ENCODE measurements around the gene SIK1. TPM values are rescaled to one million over a fixed set of nuclear protein-coding genes. Genes with fewer than 3 reads are reported as not detected.
"Not testable (repeated sequence)": the region's sequence is repeated elsewhere in the genome, so short reads cannot be mapped to it uniquely, and the experiment has no call there.

Gene SIK1
- 57.5 and 74.0 TPM in 2 replicates for polyA plus RNA-seq (2011; rRNA removed)
- polyA plus RNA-seq (2012; cell fraction: cytosol; rRNA removed): 10.4 and 12.1 TPM in 2 replicates
- polyA plus RNA-seq (2012; cell fraction: nucleus; rRNA removed): 25.5 and 33.0 TPM in 2 replicates
- 12.2 to 17.7 TPM (median 14.0 TPM) in 3 replicates for polyA plus RNA-seq (2017; fragmentation: RNase III; extraction: RNeasy Plus Mini Kit Qiagen cat#74134 plus additional on column Dnase treatment)
- 63.4 and 75.0 TPM in 2 replicates for polyA minus RNA-seq (2011; rRNA and poly(A)+ RNA removed)

GRCh38 chr21:43426404-43427241 is at the start of gene SIK1:
SIK1 (minus strand) TSS chr21:43427131; CDS start chr21:43426178, 953 bp downstream.
- no CpG with 5 or more reads among the region's 120 CpGs for WGBS (ENCODE audit: missing lambda C conversion rate)

GRCh38 chr21:43471597-43472242 is 44.8 kb upstream of the SIK1 start:
- FAIRE-seq; DNase-seq (ENCODE audit: low read depth in 1 of 2, low spot score in 1 of 2); H3K27ac ChIP-seq; POLR2A ChIA-PET; ATAC-seq; H3K4me3 ChIP-seq; H3K4me1 ChIP-seq; CTCF ChIA-PET; H3K4me2 ChIP-seq; H3K9me3 ChIP-seq: not testable (repeated sequence)
- no CpG with 5 or more reads among the region's 16 CpGs for WGBS (ENCODE audit: missing lambda C conversion rate)

More at GRCh38 chr21:43426404-43427241, at the start of gene SIK1:
- H3K4me3 ChIP-seq; H3K27ac ChIP-seq; H3K4me1 ChIP-seq; H3K9me3 ChIP-seq; CTCF ChIA-PET; POLR2A ChIA-PET; H3K4me2 ChIP-seq; FAIRE-seq; DNase-seq (ENCODE audit: low read depth in 1 of 2, low spot score in 1 of 2): not testable (repeated sequence)
- peak; percentile 59 to 74 for ATAC-seq

GRCh38 chr21:43469719-43470458 is 43.0 kb upstream of the SIK1 start:
- H3K4me2 ChIP-seq; POLR2A ChIA-PET; H3K4me3 ChIP-seq; H3K4me1 ChIP-seq; FAIRE-seq; ATAC-seq; CTCF ChIA-PET; H3K27ac ChIP-seq; DNase-seq (ENCODE audit: low read depth in 1 of 2, low spot score in 1 of 2); H3K9me3 ChIP-seq: not testable (repeated sequence)
- no CpG with 5 or more reads among the region's 31 CpGs for WGBS (ENCODE audit: missing lambda C conversion rate)

- 64% methylated on average over 1 of the region's 1 CpG for WGBS (ENCODE audit: missing lambda C conversion rate)
- peak; percentile 43 for FAIRE-seq
- ChIA-PET CTCF (no interaction called here), POLR2A (no interaction called here)
- Histone ChIP-seq H3K4me1 (peaks cover 2% of the 10 kb centered on the region; the same call in 1 of the 3 replicates), H3K4me2 (no peak overlapping the region), H3K9me3 (no peaks in the 10 kb centered on the region), H3K27ac (peak overlapping the region; percentile 55 to 77; a peak in 4 of 6 replicates), H3K4me3 (no peak overlapping the region)
- DNase-seq (ENCODE audit: low read depth in 1 of 2, low spot score in 1 of 2): no peak
- TF ChIP-seq CBX2 (IDR thresholded peaks at IDR 0.05; ENCODE audit: borderline replicate concordance, low read depth) (no peak), ESRRA (IDR thresholded peaks at IDR 0.05; ENCODE audit: borderline replicate concordance, low read length) (no peak), POLR2AphosphoS2 (conservative IDR thresholded peaks at IDR 0.05; ENCODE audit: low read length) (no peak), REST (IDR thresholded peaks at IDR 0.05) (no peak), PHF8 (IDR thresholded peaks at IDR 0.05; ENCODE audit: borderline replicate concordance, low read depth) (no peak), EP300 (IDR thresholded peaks at IDR 0.05) (no peak), USF2 (IDR thresholded peaks at IDR 0.05) (no peak), HES2 (IDR thresholded peaks at IDR 0.05) (no peak), EHMT2 (IDR thresholded peaks at IDR 0.05; ENCODE audit: low read depth) (no peak), FOSB (CRISPR knock-in tag; IDR thresholded peaks at IDR 0.05) (no peak), KDM1A (IDR thresholded peaks at IDR 0.05; ENCODE audit: low read depth) (no peak), RAD21 (conservative IDR thresholded peaks at IDR 0.05 in 1 of 2, IDR thresholded peaks at IDR 0.05 in 1 of 2) (no peak), CBX8 (IDR thresholded peaks at IDR 0.05) (no peak)
- no peak for ATAC-seq
Measured at GRCh38 chr21:43467785-43468184, 40.9 kb upstream of the SIK1 start.

- no CpG with 5 or more reads among the region's 5 CpGs for WGBS (ENCODE audit: missing lambda C conversion rate)
- CTCF ChIA-PET; H3K4me1 ChIP-seq; H3K9me3 ChIP-seq; H3K4me3 ChIP-seq; H3K27ac ChIP-seq; FAIRE-seq; H3K4me2 ChIP-seq; POLR2A ChIA-PET; DNase-seq (ENCODE audit: low read depth in 1 of 2, low spot score in 1 of 2): not testable (repeated sequence)
- peak; percentile 53 to 55 for ATAC-seq
Measured at GRCh38 chr21:43465159-43465558, 38.2 kb upstream of the SIK1 start.

Data from A549 (cell line).